Measurements from ENCODE around the gene ADK.
A peak's percentile ranks its signal among the peaks of the same experiment; 100 is the strongest.

The ADK gene

DNA sequence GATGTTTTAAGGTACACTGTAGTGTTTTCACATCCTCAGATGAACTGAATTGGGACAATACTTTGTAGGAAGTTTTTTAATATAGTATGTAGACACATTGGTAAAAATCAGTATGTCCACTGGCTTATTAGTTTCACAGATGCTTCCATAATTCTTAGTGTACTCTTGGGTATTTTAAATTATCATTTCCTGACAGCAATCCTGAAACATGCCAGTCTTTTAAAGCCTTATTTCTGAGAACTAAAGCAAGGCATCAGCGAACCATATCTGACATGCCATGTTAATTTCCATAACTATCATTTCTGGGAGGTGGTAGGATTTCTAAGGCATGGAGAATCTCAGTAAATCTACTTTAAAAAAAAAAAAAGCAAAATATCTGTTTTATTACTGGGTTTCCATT is 266.4 kb downstream of the ADK start:
- no peak for DNase-seq (ENCODE audit: low read depth)
- TF ChIP-seq, protein P1, sequence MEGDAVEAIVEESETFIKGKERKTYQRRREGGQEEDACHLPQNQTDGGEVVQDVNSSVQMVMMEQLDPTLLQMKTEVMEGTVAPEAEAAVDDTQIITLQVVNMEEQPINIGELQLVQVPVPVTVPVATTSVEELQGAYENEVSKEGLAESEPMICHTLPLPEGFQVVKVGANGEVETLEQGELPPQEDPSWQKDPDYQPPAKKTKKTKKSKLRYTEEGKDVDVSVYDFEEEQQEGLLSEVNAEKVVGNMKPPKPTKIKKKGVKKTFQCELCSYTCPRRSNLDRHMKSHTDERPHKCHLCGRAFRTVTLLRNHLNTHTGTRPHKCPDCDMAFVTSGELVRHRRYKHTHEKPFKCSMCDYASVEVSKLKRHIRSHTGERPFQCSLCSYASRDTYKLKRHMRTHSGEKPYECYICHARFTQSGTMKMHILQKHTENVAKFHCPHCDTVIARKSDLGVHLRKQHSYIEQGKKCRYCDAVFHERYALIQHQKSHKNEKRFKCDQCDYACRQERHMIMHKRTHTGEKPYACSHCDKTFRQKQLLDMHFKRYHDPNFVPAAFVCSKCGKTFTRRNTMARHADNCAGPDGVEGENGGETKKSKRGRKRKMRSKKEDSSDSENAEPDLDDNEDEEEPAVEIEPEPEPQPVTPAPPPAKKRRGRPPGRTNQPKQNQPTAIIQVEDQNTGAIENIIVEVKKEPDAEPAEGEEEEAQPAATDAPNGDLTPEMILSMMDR (conservative IDR thresholded peaks at IDR 0.05; ENCODE audit: low read length) = no peak
- no peak overlapping the region for H3K4me3 ChIP-seq (ENCODE audit: low read length)

DNA sequence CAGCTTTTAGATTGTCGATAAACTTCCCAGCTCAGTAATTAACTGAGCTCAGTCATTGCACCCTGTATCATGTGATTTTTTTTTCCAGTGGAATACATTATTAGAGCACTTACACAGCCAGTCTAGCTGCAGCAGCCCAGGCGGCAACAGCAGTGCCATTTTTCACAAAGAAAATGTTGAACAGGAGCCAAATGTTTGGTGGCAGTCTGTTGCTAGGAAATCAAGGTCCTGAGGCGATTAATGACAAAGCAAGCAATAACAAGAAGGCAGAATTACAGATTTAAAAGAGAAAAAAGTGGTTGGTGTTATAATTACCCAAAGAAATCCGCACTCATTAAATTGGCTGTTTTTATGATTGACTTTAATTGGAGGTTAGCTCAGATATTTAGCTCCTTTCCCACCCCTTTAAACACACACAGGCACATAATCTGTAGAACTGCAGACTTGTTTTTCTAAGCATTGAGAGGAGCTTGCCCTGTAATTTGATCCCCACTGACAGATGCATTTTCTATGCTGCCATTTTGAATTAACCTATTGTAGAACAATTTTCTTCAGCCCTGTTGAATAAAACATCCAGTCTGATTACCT is 267.4 kb downstream of the ADK start:
- peak; percentile 4 for DNase-seq (ENCODE audit: low read depth)
- TF ChIP-seq, protein P1 (conservative IDR thresholded peaks at IDR 0.05; ENCODE audit: low read length) = no peak
- H3K4me3 ChIP-seq (ENCODE audit: low read length) = no peak overlapping the region

DNA sequence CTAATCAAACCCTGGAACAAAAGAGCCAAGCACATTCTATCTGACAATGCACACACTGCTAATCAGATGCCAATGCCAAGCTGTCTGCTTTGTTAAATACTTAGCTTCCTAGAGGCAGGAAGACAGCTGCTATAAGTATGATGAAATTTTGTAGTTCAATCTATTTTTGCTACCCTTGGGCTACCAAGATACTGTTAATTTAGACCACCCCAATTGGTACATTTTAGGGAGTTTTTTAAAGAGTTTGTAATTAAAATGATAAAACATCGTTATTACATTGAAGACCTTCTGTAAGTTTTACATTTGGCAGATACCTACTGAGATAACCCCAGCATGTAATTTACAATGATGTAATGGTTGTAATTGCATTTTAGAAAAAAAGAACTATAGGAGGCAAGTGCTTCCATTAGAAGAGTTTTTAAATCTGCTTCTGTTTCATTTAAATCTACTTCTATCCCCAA is 268.5 kb downstream of the ADK start:
- H3K4me3 ChIP-seq (ENCODE audit: low read length) = no peak overlapping the region
- DNase-seq (ENCODE audit: low read depth) = peak; percentile 22
- TF ChIP-seq, protein P1 (conservative IDR thresholded peaks at IDR 0.05; ENCODE audit: low read length) = no peak

DNA sequence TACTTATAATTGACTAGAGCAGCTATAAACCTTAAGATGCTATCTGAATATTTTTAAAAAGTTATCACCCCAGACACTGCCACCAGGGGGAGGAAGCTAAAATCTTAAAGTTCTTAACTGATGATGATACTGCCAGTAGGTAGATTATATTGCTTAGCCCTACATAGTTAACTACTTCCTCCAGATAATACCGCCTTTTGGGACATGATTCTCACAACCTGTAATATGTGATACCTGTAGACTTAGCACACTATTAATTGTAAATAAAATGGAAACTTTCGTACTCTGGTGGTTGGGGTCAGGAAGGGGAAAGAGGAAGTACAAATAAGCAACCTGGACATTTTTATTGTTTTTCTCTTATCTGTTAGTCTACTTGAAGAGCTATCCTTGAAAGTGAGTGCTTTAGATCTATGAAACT is 268.9 kb downstream of the ADK start:
- TF ChIP-seq, protein P1 (conservative IDR thresholded peaks at IDR 0.05; ENCODE audit: low read length) = peak; percentile 52
- DNase-seq (ENCODE audit: low read depth) = peak; percentile 12
- no peak overlapping the region for H3K4me3 ChIP-seq (ENCODE audit: low read length)

DNA sequence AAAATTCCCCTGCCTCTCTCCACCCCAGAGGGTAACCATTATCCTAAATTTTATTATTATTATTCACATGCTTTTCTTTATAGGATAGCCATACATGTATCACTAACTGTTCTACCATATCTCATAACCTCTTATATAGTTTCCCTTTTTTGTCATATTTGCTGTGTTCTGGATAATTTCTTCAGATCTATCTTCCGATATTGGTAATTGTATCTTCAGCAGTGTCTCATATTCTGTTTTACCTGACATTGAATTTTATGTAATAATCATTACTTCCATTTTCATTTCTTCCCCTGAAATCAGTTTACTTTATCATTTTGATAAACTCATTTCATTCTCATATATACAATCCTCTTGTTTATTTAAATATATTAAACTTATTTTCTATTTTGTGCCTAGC is 273.5 kb downstream of the ADK start:
- TF ChIP-seq, protein P1 (conservative IDR thresholded peaks at IDR 0.05; ENCODE audit: low read length) = no peak
- no peak overlapping the region for H3K4me3 ChIP-seq (ENCODE audit: low read length)
- DNase-seq (ENCODE audit: low read depth) = no peak

DNA sequence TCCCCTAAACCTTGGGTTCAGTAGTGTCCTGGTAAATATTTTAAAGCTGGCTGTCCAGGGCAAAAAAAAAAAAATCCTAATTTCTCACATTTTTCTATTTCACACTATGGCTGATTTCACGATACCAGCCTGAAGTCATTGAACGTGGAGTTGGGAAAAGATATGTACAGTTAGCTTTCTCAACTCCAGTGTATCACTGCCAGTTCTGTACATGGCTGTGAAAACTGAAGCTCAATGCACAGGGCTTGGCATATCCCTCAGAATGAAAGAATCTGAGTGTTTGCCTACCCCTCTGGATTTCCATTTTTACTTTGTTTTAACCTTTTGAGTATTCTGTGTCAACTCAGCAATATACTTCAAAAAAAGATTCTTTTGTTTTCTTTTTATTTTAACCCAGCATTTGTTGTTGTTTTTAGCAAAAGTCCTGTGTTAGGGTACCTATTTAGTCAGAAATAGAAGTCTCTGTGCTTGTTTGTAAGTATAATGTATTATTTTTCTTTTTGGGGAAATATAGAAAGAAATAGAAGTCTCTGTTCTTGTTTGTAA is 274.5 kb downstream of the ADK start:
- DNase-seq (ENCODE audit: low read depth) = no peak
- TF ChIP-seq, protein P1 (conservative IDR thresholded peaks at IDR 0.05; ENCODE audit: low read length) = no peak
- H3K4me3 ChIP-seq (ENCODE audit: low read length) = no peak overlapping the region

DNA sequence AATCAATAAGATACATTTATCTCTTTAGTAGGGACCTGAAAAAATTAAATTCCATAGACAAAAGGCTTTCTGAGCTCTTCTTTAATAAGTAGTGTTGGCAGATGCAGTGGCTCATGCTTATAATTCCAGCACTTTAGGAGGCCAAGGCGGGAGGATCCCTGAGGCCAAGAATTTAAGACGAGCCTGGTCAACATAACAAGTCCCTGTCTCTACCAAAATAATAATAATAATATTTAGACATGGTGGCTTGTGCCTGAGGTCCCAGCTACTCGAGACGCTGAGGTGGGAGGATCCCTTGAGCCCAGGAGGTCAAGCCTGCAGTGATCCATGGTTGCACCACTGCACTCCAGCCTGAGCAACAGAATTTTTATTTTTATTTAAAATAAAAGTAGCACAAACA is 280.8 kb downstream of the ADK start:
- no peak for DNase-seq (ENCODE audit: low read depth)
- H3K4me3 ChIP-seq (ENCODE audit: low read length) = no peak overlapping the region
- TF ChIP-seq, protein P1 (conservative IDR thresholded peaks at IDR 0.05; ENCODE audit: low read length) = no peak

Measured in AG10803 (cell line).